ENCODE measurements around the gene PKP4. TPM values are rescaled to one million over a fixed set of nuclear protein-coding genes. Genes with fewer than 3 reads are reported as not detected.

PKP4 gene
- polyA plus RNA-seq, 6 donors from 2014 or later, result 0.19 to 1.1 (median 0.55) TPM; not detected in 1

DNA sequence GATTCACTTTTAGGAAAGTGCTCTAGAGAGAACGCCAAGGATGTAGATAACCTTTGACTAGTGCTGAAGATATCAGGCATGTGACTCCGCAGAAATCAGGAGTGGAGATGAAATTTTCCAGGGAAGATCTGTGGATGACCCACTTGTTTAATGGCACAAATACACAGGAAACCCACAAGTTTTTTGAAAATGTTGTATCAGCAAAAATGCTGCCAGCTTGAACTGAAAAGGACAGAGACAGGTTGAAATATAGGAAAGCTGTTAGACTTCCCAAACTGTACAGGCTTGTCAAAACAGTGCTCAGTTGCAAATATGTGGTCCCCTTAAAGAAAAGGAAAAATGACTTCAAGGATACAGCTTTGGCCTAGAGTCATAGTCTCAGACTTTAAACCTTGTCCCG, 96.5 kb downstream of the PKP4 start:
- H3K27me3 Mint-ChIP-seq, result no peaks in the 10 kb centered on the region
- H3K4me1 Mint-ChIP-seq, result no peaks in the 10 kb centered on the region
- no peak overlapping the region for H3K4me3 Mint-ChIP-seq
- DNase-seq (no peak), ATAC-seq (ENCODE audit: low read depth in 2 of 2) (no peak)
- no peak overlapping the region for H3K27ac Mint-ChIP-seq
- H3K36me3 Mint-ChIP-seq, result no peaks in the 10 kb centered on the region
- H3K9me3 Mint-ChIP-seq, result no peaks in the 10 kb centered on the region

- no peak overlapping the region for H3K27ac Mint-ChIP-seq
- H3K27me3 Mint-ChIP-seq, result no peaks in the 10 kb centered on the region
- H3K4me1 Mint-ChIP-seq, result no peaks in the 10 kb centered on the region
- DNase-seq, result no peak
- no peaks in the 10 kb centered on the region for H3K9me3 Mint-ChIP-seq
- no peak overlapping the region for H3K4me3 Mint-ChIP-seq
- H3K36me3 Mint-ChIP-seq, result no peaks in the 10 kb centered on the region
- ATAC-seq (ENCODE audit: low read depth in 2 of 2), result no peak
Measured at GRCh38 chr2:158554996-158555395, 98.2 kb downstream of the PKP4 start.

GRCh38 chr2:158556124-158556523, 99.4 kb downstream of the PKP4 start:
- DNase-seq, result no peak
- no peaks in the 10 kb centered on the region for H3K4me1 Mint-ChIP-seq
- H3K9me3 Mint-ChIP-seq, result no peaks in the 10 kb centered on the region
- H3K36me3 Mint-ChIP-seq, result no peaks in the 10 kb centered on the region
- no peak for ATAC-seq (ENCODE audit: low read depth in 2 of 2)
- H3K4me3 Mint-ChIP-seq, result no peak overlapping the region
- H3K27ac Mint-ChIP-seq, result no peak overlapping the region
- H3K27me3 Mint-ChIP-seq, result no peaks in the 10 kb centered on the region

DNA sequence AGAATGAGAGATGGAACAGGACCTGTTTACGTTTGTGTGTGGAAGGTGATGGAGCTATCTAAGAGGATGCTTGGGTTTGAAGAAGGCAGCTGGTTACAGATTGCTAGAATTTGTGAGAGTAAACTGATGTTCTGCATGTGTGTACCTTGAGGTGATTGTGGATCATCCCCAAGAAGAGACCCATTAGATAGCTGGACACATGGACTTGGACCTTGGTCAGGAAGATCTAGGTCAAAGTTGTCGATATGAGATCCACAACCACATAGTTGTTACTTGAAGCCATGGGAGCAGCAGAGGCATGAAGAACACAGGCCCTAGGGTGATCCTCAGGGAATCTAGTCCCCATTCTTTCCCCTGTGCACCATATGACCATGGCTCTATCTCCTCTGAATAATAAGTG, 101.0 kb downstream of the PKP4 start:
- no peaks in the 10 kb centered on the region for H3K9me3 Mint-ChIP-seq
- ATAC-seq (ENCODE audit: low read depth in 2 of 2), result no peak
- no peak overlapping the region for H3K4me3 Mint-ChIP-seq
- no peaks in the 10 kb centered on the region for H3K36me3 Mint-ChIP-seq
- H3K27ac Mint-ChIP-seq, result no peak overlapping the region
- no peak for DNase-seq
- H3K4me1 Mint-ChIP-seq, result no peaks in the 10 kb centered on the region
- no peaks in the 10 kb centered on the region for H3K27me3 Mint-ChIP-seq

DNA sequence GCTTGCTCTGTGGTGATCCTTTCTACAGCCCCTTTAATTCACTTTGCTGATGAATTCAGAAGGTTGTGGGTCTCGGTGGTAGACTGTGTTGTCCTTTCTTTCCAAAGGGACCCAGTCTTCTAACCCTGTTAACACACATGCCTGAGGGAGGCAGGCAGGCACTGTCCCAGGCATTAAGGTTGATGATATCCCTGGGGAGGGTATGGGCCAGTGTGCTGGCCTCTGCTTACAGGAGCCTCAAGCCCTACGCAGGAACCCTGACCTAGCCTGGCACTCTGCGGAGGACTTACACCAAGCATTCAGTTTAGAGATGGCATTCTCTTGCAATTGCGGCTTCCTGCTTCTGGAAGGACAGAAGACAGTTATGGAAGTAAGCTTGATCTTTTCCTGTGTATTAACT, 102.5 kb downstream of the PKP4 start:
- H3K27ac Mint-ChIP-seq, result no peak overlapping the region
- no peaks in the 10 kb centered on the region for H3K4me1 Mint-ChIP-seq
- no peaks in the 10 kb centered on the region for H3K36me3 Mint-ChIP-seq
- H3K4me3 Mint-ChIP-seq, result no peak overlapping the region
- no peak for ATAC-seq (ENCODE audit: low read depth in 2 of 2)
- DNase-seq, result no peak
- H3K27me3 Mint-ChIP-seq, result no peaks in the 10 kb centered on the region
- no peaks in the 10 kb centered on the region for H3K9me3 Mint-ChIP-seq

- no peak for ATAC-seq (ENCODE audit: low read depth in 2 of 2)
- Mint-ChIP-seq H3K27ac (peak overlapping the region in 1 of 6 donors; percentile 1), H3K36me3 (no peaks in the 10 kb centered on the region), H3K9me3 (no peaks in the 10 kb centered on the region), H3K4me3 (no peak overlapping the region), H3K27me3 (no peaks in the 10 kb centered on the region), H3K4me1 (no peaks in the 10 kb centered on the region)
- DNase-seq, result no peak
Measured at GRCh38 chr2:158560259-158560658, 103.5 kb downstream of the PKP4 start.

GRCh38 chr2:158561054-158561453, 104.3 kb downstream of the PKP4 start:
- no peaks in the 10 kb centered on the region for H3K9me3 Mint-ChIP-seq
- no peak for DNase-seq
- no peak overlapping the region for H3K27ac Mint-ChIP-seq
- H3K4me1 Mint-ChIP-seq, result no peaks in the 10 kb centered on the region
- H3K27me3 Mint-ChIP-seq, result no peaks in the 10 kb centered on the region
- no peak overlapping the region for H3K4me3 Mint-ChIP-seq
- H3K36me3 Mint-ChIP-seq, result no peaks in the 10 kb centered on the region
- ATAC-seq (ENCODE audit: low read depth in 2 of 2), result no peak

DNA sequence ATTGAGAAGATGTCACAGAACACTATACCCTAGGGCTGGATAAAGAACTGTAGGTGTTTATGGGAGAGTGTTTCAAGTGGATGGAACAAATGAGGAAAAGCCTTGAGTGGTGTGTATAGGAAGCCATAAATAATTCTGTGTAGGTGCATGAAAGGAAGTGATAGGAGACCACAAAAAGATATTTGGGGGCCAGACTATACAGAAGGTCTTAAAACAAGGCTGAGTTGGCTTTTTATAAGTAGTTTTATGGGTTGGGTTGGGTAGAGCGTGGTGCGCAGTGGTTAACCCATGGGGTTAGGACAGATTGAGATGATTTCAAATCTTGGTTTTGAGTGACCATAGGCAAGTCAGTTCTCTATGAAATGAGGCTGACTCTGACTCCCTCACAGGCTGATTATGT, 110.5 kb downstream of the PKP4 start:
- Mint-ChIP-seq H3K36me3 (peaks cover 9 to 22% of the 10 kb centered on the region in 2 donors), H3K4me1 (no peaks in the 10 kb centered on the region), H3K27me3 (no peaks in the 10 kb centered on the region), H3K27ac (no peak overlapping the region), H3K4me3 (no peak overlapping the region), H3K9me3 (peaks cover 2 to 17% (median 6%) of the 10 kb centered on the region in 7 donors)
- ATAC-seq (ENCODE audit: low read depth in 2 of 2) (no peak), DNase-seq (no peak)

GRCh38 chr2:158569284-158569683, 112.5 kb downstream of the PKP4 start:
- Mint-ChIP-seq H3K27ac (no peak overlapping the region), H3K36me3 (peaks cover 17 to 27% of the 10 kb centered on the region in 2 donors), H3K4me1 (no peaks in the 10 kb centered on the region), H3K9me3 (peaks cover 2 to 25% (median 6%) of the 10 kb centered on the region in 7 donors), H3K4me3 (no peak overlapping the region), H3K27me3 (no peaks in the 10 kb centered on the region)
- DNase-seq, result no peak
- no peak for ATAC-seq (ENCODE audit: low read depth in 2 of 2)

GRCh38 chr2:158570869-158571268, 114.1 kb downstream of the PKP4 start:
- Mint-ChIP-seq H3K27me3 (no peaks in the 10 kb centered on the region), H3K4me1 (no peaks in the 10 kb centered on the region), H3K36me3 (peaks cover 17 to 27% of the 10 kb centered on the region in 2 donors), H3K27ac (no peak overlapping the region), H3K9me3 (peaks cover 2 to 25% (median 6%) of the 10 kb centered on the region in 7 donors), H3K4me3 (no peak overlapping the region)
- DNase-seq (no peak), ATAC-seq (ENCODE audit: low read depth in 2 of 2) (no peak)

- peaks cover 17% of the 10 kb centered on the region in 2 donors for H3K36me3 Mint-ChIP-seq
- DNase-seq (no peak), ATAC-seq (ENCODE audit: low read depth in 2 of 2) (no peak)
- H3K9me3 Mint-ChIP-seq, result peaks cover 0 to 25% (median 6%) of the 10 kb centered on the region in 7 donors
- no peaks in the 10 kb centered on the region for H3K4me1 Mint-ChIP-seq
- no peak overlapping the region for H3K4me3 Mint-ChIP-seq
- no peak overlapping the region for H3K27ac Mint-ChIP-seq
- H3K27me3 Mint-ChIP-seq, result no peaks in the 10 kb centered on the region
Measured at GRCh38 chr2:158573739-158574138, 117.0 kb downstream of the PKP4 start.

GRCh38 chr2:158575051-158575635, 118.4 kb downstream of the PKP4 start:
- no peak overlapping the region for H3K4me3 Mint-ChIP-seq
- H3K9me3 Mint-ChIP-seq, result peaks cover 0 to 25% (median 6%) of the 10 kb centered on the region in 7 donors
- no peak for ATAC-seq (ENCODE audit: low read depth in 2 of 2)
- H3K27me3 Mint-ChIP-seq, result no peaks in the 10 kb centered on the region
- H3K36me3 Mint-ChIP-seq, result peaks cover 17% of the 10 kb centered on the region in 2 donors
- no peak overlapping the region for H3K27ac Mint-ChIP-seq
- H3K4me1 Mint-ChIP-seq, result no peaks in the 10 kb centered on the region
- no peak for DNase-seq

GRCh38 chr2:158577141-158577540, 120.4 kb downstream of the PKP4 start:
- no peak for DNase-seq
- Mint-ChIP-seq H3K9me3 (peaks cover 0 to 9% (median 0%) of the 10 kb centered on the region in 7 donors), H3K27me3 (no peaks in the 10 kb centered on the region), H3K27ac (no peak overlapping the region), H3K36me3 (peaks cover 5 to 8% of the 10 kb centered on the region in 2 donors), H3K4me3 (no peak overlapping the region), H3K4me1 (no peaks in the 10 kb centered on the region)
- ATAC-seq (ENCODE audit: low read depth in 2 of 2), result no peak

DNA sequence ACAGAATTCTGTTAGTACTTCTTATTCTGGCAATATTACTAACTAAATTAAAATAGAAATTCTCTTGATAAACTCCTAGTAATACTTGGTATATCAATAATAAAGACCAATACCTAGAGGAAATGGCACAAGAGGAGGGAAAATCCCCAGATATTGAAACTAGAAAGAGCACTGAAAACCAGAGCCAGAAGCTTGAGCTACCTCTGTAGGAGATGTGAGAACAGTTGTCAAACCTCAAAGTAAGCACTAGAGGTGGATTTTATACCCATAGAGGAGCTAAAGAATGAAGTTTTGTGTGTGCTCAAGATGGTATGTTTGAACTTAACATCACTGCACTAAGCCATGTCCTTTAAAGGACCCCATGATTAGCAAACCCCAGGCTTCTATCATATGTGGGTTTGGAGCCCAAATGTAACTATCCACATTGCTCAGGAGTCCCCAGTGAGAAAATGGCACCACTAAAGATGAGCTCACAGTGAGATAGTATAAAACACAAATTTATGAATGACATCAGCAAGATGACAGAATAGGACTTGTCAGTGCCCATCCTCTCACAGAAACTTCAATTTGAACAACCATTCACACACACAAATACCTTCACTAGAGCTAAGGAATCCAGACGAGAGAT, 122.1 kb downstream of the PKP4 start:
- no peak for DNase-seq
- Mint-ChIP-seq H3K9me3 (no peaks in the 10 kb centered on the region), H3K27me3 (no peaks in the 10 kb centered on the region), H3K27ac (no peak overlapping the region), H3K4me1 (no peaks in the 10 kb centered on the region), H3K36me3 (no peaks in the 10 kb centered on the region), H3K4me3 (no peak overlapping the region)
- no peak for ATAC-seq (ENCODE audit: low read depth in 2 of 2)
